HG03196 (cell line): ENCODE results near the gene TRAF5.
"Not testable (repeated sequence)": the region's sequence is repeated elsewhere in the genome, so short reads cannot be mapped to it uniquely, and the experiment has no call there.

Source experiments
- ATAC-seq: cut with Tn5 transposase; IDR thresholded peaks from one replicate; pipeline ENCODE4 v1.9.1; 2021; ENCODE audit not compliant: unreplicated experiment

The TRAF5 gene, protein sequence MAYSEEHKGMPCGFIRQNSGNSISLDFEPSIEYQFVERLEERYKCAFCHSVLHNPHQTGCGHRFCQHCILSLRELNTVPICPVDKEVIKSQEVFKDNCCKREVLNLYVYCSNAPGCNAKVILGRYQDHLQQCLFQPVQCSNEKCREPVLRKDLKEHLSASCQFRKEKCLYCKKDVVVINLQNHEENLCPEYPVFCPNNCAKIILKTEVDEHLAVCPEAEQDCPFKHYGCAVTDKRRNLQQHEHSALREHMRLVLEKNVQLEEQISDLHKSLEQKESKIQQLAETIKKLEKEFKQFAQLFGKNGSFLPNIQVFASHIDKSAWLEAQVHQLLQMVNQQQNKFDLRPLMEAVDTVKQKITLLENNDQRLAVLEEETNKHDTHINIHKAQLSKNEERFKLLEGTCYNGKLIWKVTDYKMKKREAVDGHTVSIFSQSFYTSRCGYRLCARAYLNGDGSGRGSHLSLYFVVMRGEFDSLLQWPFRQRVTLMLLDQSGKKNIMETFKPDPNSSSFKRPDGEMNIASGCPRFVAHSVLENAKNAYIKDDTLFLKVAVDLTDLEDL

DNA sequence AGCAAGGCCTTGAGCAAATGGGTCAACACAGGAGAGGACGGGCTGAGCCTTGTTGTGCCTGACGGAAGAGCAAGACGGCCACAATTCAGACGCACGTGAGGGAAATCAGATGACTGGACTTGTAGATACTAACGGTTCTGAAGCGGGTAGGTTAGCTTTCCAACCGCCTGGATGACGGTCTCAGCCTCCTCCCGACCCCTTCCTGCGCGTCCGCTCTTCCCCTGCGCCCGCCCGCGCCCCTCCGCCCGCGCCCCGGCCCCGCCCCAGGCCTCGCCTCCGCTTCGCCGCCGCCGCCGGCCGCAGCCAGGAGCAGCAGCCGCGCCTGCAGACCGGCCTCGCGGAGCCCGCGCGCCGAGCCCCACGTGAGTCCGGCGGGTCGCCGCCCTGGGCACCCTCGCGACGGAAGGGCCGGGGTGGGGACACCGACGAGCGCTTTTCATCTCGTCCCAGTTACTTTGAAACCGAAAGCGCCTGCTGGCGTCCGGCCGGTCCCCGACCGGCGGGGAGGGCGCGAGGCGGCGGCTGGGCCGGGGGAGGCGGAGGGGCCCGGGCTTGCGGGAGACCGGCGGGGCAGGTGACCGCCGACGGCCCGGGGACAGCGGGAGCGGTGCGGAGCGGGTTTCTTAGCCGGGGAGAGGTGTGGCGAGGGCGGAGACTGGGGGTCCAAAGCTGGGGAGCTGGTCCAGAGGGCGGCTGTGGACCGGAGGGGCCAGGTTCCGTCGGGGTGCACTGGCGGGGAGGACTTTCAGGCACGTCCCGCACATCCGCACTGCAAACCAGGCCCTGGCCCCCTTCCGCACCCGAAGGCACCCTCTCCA, at the start of gene TRAF5:
Gene TRAF5 (plus strand): TSS at position 306 of the 818 bp plus-strand sequence. CDS start 26,407 bp downstream, outside the sequence.
- peak; percentile 28 for ATAC-seq

DNA sequence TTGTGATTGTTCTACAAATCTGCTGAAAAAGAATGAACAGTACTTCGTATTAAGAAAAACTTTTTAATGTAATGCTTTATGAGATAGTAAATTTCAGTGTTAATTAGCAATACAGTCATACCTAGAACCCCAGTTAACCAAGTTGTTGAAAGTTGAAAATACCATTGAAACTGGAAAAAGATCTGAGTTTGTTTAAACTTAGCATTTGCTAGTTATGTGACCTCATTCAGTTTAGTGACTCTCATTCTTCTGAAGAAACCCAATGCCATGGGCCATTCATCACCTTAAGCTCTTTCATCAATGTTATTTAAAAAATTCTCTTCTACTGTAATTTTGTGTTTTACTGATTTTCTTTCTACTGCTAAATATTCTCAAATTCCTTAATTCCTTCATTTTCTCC, 47.3 kb upstream of the TRAF5 start:
- no peak for ATAC-seq

DNA sequence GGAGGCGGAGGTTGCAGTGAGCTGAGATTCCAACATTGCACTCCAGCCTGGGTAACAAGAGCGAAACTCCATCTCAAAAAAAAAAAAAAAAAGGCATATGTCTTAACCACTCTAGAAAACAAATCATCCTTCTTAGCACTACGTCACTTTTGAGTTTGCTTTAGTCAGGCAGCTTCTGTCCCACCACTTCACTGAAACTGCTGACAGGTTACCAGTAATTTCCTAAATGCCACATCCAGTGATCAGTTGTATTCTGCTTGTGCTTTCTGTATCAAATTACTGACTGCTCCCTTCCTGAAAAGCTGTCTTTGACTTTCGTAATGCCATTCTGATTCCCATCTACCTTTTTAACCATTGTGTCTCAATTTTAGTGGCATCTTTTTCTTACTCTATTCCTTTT, 45.7 kb upstream of the TRAF5 start:
- ATAC-seq, result no peak

DNA sequence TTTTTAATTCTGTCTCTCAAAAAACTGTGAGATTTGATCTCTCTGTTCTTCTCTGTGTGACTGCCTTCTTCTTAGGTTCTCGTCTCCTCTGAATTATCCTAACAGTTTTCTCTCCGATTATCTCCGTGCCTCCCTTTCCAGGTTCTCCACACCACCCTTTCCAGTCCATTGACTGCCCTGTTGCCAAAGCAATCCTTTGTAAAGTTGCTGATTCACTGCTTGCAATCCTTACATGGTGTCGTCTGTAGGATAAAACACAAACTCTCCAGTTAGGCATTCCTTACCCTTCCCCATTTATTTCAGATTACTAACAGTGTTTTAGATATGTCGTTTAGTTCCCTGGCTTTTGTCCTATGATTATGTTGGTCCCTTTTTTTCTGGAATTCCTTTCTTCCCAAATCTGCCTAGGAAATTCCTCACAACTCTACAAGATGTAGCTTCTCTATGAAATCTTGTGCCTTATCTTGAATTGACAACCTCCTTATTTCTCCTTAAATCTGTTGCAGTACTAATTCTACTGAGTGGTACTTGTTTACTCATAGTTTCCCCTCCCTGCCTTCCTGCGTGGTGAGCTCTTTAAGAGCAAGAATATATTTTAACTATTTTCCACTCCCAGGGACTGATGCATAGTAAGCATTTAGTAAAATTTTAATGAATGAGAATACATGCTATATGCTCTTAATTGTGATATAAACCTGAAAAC, 45.2 kb upstream of the TRAF5 start:
- ATAC-seq, result no peak

DNA sequence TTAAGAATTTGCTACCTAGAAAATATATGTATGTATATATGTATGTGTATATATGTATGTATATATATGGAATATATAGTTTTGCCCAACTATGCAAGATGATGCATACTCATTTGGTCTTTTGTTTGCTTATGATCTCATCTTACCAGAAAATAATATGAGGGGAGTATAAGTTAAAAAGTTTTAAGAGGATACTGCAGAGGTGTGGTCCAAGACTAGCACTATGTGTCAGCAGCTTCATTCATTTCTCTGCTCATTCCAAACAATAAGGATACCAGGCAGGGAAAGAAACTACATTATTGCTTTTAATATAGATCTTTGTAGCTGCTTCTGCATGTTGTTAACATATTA, 44.6 kb upstream of the TRAF5 start:
- ATAC-seq, result no peak

DNA sequence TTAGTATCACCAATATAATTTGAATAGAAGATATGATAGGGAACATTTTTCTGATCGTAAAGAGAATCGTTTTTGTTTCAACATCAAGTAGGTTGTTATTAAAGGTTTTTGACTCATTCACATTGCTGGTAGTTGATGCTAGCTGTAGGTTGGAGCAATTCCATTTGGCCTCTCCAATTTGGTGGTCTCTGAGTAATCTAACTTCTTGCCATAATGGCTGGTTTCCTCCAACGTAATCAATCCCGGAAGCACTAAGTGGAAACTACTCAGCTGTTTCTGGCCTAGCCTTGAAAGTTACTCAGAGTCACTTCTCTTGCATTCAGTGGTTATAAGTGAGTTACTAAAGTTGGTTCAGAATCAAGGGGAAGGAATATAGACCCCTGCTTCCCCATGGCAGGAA, 41.4 kb upstream of the TRAF5 start:
- ATAC-seq, result no peak

DNA sequence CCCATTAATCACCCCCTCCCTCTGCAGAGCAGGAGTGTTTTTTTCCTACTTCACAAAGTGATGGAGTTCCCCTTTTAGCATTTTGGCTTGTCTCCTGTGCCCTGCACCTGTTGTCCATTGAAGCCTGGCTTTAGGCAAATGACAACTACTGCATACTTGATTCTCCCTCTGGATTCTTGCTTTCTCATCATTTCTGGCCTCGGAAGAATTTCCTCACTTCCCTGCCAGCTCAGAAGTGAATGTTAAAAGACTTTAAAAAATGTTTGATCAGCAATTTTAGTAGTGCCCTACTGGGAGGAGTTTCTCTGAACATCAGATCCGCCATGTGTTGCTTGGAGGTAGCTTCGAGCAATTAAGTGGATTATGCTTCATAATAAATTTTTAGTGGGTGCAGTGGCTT, 39.4 kb upstream of the TRAF5 start:
- ATAC-seq, result no peak

DNA sequence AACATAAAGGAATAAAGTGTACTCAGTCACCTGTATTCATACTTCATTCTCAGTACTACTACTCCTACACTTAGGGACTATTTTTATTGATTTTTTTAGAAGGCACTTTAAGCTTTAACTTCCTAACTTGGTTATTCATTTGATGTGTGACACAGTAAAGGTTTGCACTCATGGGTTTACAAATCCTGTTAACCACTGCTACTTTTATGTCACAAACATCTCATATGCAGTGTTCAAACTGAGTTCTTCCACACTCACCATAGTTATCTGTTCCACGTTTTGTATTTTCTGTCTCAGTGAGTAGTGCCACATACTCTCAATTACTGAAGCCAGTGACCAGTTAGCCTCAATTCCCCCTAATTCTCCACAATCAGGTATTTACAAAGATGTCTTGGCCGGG, 34.2 kb upstream of the TRAF5 start:
- ATAC-seq, result no peak

DNA sequence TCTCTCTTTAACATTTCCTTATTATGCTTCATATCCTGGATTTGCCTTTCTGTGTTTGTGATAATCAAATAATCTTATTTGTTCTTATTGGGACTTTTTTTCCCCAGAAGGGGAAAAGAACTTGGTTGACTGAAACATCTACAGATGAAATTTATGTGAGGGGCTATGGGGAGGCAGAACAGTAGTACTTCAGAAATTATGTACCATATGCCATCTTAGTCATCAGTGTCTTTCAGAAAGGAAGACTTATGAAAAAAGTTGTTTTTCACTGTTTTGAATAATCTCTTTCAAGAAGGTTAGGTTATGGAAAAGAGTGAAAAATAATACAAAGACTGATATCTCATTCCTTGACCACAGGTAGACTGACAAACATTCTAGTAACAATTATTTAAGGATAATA, 30.2 kb upstream of the TRAF5 start:
- no peak for ATAC-seq

DNA sequence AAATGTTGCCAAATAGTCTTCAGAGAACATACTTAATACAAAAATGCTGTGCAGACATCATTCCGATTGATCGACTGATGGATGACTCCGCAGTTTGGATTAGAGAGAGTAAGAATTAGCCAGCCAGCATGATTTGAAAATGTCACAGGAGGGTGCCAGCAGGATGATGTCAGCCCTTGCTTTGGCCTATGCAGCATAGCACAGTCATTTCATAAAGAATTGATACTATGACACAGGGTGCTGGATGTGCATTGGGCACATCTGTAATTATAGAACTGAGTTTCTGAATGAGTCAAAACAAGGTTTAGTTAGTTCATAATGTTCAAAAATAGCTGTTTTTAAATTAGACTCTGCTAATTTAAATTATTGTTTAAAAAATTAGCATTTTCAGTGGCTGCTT, 21.6 kb upstream of the TRAF5 start:
- ATAC-seq, result peak; percentile 97

DNA sequence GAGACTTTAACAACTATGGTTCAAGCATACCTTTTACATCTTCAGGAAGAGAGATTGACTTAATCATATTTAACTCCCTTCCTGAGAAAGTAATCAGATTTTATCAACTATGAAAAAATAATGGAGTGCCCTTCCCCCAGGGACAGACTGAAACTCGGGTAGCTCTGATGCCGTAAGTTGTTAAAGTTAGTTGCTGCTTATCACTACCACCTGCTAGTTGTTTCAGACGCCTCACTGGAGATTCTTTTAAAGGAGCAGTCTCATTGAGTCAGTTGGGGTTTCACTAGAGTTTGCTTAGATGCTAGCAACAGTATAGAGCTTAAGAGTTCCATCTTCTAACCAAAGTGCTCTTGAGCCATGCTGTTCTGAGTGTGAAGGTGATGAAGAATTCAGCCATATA, 17.0 kb upstream of the TRAF5 start:
- ATAC-seq, result no peak

DNA sequence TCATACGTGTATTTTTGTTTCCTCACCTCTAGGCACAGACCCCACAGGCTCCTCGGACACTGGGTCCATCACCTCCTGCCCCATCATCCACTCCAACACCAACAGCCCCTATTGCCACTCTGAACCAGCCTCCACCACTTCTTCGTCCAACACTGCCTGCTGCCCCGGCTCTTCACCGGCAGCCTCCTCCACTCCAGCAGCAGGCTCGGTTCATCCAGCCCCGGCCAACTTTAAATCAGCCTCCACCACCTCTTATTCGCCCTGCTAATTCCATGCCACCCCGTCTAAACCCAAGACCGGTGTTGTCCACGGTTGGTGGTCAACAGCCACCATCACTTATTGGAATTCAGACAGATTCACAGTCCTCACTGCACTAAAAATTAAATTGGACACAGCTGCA, 13.2 kb upstream of the TRAF5 start:
- ATAC-seq, result no peak

DNA sequence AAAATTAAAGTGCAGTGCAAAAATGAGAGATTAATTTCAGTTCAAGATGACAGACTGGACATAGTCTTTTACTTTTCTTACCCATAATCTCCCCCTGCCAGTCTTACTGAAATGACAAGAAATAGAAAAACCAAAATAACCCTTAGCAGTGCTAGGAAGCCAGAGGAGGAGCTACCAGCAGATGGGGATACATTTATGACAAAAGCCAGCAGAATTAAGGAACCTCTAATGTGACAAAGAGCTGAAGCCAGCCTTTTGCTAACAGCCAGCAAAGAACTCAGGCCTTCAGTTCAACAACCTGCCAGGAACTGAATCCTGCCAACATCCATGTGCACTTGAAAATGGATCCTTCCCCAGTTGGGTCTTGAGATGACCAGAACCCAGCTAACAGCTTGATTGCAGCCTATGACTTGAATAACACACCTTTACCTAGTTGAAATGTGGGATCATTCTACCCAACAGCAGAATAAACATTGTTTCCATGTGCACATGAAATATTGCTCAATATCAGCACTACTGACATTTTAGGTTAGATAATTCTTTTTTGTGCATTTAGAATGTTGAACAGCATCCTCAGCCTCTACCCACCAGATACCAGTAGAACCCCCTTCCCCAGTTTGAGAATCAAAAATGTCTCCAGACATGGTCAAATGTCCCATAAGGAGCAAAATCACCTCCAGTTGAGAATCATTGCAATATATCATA, 7.9 kb upstream of the TRAF5 start:
- ATAC-seq, result no peak

DNA sequence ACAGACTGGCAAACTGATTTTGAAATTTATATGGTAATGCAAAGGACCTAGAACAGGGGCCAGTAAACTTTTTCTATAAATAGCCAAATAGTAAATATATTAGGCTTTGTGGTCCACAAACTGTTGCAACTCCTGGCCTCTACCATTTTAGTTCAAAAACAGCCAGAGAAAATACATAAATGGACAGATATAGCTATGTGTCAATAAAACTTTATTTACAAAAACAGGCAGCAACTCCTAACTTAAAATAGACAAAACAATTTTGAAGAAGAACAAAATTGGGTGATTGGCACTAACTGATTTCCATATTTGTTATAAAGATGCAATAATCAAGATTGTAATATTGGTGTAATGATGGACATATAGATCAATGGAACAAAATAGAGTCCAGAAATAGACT, 6.7 kb upstream of the TRAF5 start:
- ATAC-seq, result no peak

DNA sequence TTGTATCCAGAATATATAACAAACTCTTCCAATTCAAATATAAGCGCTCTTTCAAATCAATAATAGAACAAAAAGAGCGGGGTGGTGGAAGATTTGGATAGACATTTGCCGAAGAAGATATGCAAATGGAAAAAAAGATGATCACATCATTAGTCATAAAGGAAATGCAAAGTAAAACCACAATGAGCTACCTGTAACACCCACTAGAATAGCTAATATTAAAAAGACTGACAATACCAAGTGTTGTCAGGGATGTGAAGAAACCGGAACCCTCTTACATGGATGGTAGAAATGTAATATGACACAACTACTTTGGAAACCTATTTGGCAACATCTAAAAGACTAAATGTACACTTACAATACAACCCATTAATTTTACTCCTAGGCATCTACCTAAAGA, 5.7 kb upstream of the TRAF5 start:
- ATAC-seq, result no peak

DNA sequence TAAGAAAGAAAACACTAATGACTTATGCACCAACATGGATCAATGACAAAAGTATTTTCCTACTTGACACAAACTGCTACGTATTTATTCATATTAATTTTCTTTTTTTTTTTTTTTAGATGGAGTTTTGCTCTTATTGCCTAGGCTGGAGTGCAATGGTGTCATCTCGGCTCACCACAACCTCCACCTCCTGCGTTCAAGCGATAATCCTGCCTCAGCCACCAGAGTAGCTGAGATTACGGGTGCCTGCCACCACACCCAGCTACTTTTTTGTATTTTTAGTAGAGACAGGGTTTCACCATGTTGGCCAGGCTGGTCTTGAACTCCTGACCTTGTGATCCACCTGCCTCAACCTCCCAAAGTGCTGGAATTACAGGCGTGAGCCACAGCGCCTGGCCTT, 5.0 kb upstream of the TRAF5 start:
- ATAC-seq, result not testable (repeated sequence)

DNA sequence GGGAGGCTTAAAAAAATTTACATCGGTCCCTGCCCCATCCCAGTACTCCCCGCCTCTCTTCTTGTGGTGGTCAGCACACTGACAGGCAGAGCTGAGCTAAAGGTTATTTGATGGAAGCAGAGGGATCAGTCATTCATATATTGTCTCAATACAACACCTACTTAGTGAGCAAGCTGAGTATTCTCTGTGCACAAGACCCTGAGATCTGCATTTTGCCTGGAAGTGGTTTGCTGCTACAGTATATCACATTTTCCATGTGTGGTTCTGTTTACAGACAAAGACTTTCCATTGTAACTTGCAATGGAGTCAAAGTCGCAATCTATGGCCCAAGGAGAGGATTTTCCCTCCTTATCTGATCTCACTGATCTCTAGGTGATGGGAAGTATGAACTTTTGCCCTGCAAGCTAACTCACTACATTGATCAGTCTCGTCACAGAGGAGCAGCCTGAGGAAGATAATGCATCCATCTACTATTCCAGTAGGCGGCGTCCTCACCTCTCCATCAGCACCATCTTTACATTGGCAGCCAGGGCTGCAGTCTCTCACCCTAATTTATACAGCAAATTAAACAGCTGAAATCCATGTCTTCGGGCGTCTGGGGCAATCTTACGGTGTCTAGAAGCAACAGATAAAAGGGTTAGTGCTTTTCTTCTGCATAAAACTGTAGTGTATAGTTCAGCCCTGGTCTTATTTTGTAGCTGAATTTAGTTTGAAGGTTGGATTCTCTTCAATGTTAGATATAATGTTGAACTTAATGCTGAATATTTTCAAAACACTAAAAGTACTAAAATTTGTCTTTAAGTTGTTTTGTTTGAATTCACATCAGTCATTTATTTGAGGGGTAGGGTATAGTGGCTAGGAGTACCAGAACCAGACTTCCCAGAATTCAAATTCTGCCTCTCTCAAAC, 3.2 kb upstream of the TRAF5 start:
- ATAC-seq, result peak; percentile 52

DNA sequence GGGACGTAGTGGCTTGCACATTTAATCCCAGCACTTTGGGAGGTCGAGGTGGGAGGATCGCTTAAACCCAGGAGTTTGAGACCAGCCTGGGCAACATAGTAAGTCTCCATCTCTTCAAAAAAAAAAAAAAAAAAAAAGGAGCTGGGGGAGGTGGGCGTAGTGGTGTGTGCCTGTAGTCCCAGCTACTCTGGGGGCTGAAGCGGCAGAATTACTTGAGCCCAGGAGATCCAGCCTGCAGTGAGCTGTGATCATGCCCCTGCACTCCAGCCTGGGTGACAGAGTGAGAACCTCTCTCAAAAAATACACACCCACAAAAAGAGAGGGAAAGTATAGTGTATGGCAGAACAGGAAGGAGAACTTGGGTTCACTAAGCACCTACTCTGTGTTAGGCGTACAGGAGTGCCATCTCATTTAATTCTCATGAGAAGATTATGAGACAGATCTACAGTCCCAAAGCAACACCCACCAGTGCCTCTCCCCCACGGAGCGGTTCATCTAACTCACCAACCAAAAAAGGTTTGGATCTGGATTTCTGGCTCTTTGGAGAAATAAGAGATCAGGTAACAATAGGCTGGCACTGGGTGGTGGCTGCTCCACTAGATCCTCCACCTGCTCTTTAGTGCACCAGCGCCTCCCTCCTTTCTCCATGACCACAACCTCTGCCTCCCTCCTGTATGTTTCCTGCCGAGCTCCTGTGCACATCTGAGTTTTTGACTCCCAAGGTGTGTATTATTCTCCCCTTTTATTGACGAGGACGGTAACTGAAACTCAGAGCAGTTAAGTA, 1.4 kb upstream of the TRAF5 start:
- ATAC-seq, result no peak

DNA sequence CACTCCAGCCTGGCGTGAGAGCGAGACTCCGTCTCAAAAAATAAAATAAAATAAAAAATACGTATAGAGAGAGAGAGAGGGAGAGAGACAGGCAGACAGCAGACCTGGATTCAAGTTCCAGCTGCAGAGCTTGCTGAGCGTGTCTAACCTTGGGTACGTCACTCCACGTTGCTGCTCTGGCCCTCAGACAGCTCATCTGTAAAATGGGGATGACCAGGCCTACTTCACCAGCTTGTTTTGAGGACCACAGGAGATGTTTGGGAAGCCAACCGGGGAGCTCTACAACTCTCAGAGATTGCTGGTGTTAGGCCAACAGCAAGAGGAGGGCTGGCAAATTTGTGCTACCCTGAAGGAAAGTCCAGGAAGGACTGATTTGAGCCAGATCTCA, 499 bp upstream of the TRAF5 start:
- ATAC-seq, result no peak
